HepG2 (cell line): ENCODE measurements around the gene IRF2BPL. TPM values are rescaled to one million over a fixed set of nuclear protein-coding genes. Genes with fewer than 3 reads are reported as not detected.

ENCODE experiments used
- CBFB ChIP-seq: sonication (generic); formaldehyde crosslinking; IDR thresholded peaks from 2 replicates; pipeline ENCODE4 v1.4.0; 2020; ENCODE audit warnings: missing genetic modification reagents
- HNRNPL ChIP-seq: fragments of 200-400 bp; formaldehyde crosslinking; IDR thresholded peaks from 2 replicates; pipeline ENCODE4 v1.6.1; 2017; ENCODE audit warnings: mild to moderate bottlenecking, low read depth, low read length
- IRX3 ChIP-seq: sonication (generic); formaldehyde crosslinking; IDR thresholded peaks from 2 replicates; pipeline ENCODE4 v1.8.1; 2023; ENCODE audit warnings: mild to moderate bottlenecking, low read depth, missing genetic modification reagents, borderline replicate concordance
- KLF11 ChIP-seq: IDR thresholded peaks from 2 replicates; pipeline ENCODE4 v1.6.1; 2016; ENCODE audit warnings: missing compliant biosample characterization
- MAZ ChIP-seq, 2 experiments: sonication (generic) in 1 of 2; formaldehyde crosslinking in 1 of 2; IDR thresholded peaks; 2 replicates each; pipeline versions ENCODE4 v1.5.0 to v1.6.1; 2012 to 2020; ENCODE audit warnings: low read depth in 2 of 2, mild to moderate bottlenecking in 2 of 2, borderline replicate concordance in 1 of 2, improper control_type of control experiment in 1 of 2, low read length in 1 of 2, missing genetic modification reagents in 1 of 2, moderate library complexity in 1 of 2
- RAD21 ChIP-seq: fragments of 450-650 bp; formaldehyde crosslinking; IDR thresholded peaks from 2 replicates; pipeline ENCODE4 v1.5.0; 2020; ENCODE audit warnings: mild to moderate bottlenecking
- SP1 ChIP-seq, 2 experiments: fragments of 450-650 bp in 1 of 2; sonication (generic) in 1 of 2; formaldehyde crosslinking in 1 of 2; IDR thresholded peaks; 2 replicates each; pipeline versions ENCODE4 v1.4.0 to v1.6.1; 2016 to 2020; ENCODE audit warnings: missing genetic modification reagents in 1 of 2
- STAG1 ChIP-seq: sonication (generic); formaldehyde crosslinking; IDR thresholded peaks from 2 replicates; pipeline ENCODE4 v1.4.0; 2020; ENCODE audit warnings: missing genetic modification reagents
- XRCC5 ChIP-seq: fragments of 200-400 bp; formaldehyde crosslinking; optimal IDR thresholded peaks from 2 replicates; pipeline ENCODE3; 2017; ENCODE audit warnings: mild to moderate bottlenecking, low read length
- ZBTB7A ChIP-seq: sonication (generic); formaldehyde crosslinking; IDR thresholded peaks from 2 replicates; pipeline ENCODE4 v1.8.0; 2022; ENCODE audit warnings: mild to moderate bottlenecking, missing genetic modification reagents
- ZBTB7B ChIP-seq: sonication (generic); formaldehyde crosslinking; IDR thresholded peaks from 2 replicates; pipeline ENCODE4 v1.4.0; 2020; ENCODE audit warnings: missing genetic modification reagents
- ZFYVE20 ChIP-seq: sonication (generic); formaldehyde crosslinking; IDR thresholded peaks from 2 replicates; pipeline ENCODE4 v1.8.0; 2023; ENCODE audit warnings: low read depth, mild to moderate bottlenecking, moderate library complexity, missing genetic modification reagents, borderline replicate concordance
- ZNF101 ChIP-seq: sonication (generic); formaldehyde crosslinking; IDR thresholded peaks from 2 replicates; pipeline ENCODE4 v1.4.0; 2020; ENCODE audit warnings: mild to moderate bottlenecking, low read depth, missing genetic modification reagents, borderline replicate concordance
- ZNF3 ChIP-seq: IDR thresholded peaks from 2 replicates; pipeline ENCODE4 v1.7.0; 2017; ENCODE audit warnings: inconsistent platforms
- ZNF512B ChIP-seq: sonication (generic); formaldehyde crosslinking; IDR thresholded peaks from 2 replicates; pipeline ENCODE4 v1.5.1; 2020; ENCODE audit warnings: missing genetic modification reagents, mild to moderate bottlenecking, borderline replicate concordance
- ZNF530 ChIP-seq: sonication (generic); formaldehyde crosslinking; IDR thresholded peaks from 2 replicates; pipeline ENCODE4 v1.5.0; 2020; ENCODE audit warnings: low read depth, mild to moderate bottlenecking, missing genetic modification reagents
- polyA plus RNA-seq, 8 experiments: library from polyadenylated mRNA; depleted of rRNA in 3 of 8; stranded (reverse) in 7 of 8; unstranded in 1 of 8; fragments of >200 nt; fragmentation: Illumina TruSeq in 4 of 8; extraction: Trizol in 4 of 8; gene quantifications; 2 replicates each; pipeline versions ENCODE4 v1.2.1 to v1.2.3, GENCODE V29; 2011 to 2016; ENCODE audit warnings: low read depth in 4 of 8, missing spikeins in 1 of 8, mixed read lengths in 1 of 8; ENCODE audit not compliant: insufficient read depth in 1 of 8
- total RNA-seq, 5 experiments: library from RNA; depleted of rRNA; stranded (reverse); fragments of >200 nt; fragmentation: Illumina TruSeq; extraction: Trizol; gene quantifications; 2 replicates each; pipeline ENCODE4 v1.2.3, GENCODE V29; 2016; ENCODE audit warnings: low read depth in 1 of 5
- TF ChIP-seq, protein P1 (sequence below): sonication (generic); formaldehyde crosslinking; IDR thresholded peaks from 2 replicates; pipeline ENCODE4 v1.8.1; 2023; ENCODE audit warnings: mild to moderate bottlenecking, missing genetic modification reagents, borderline replicate concordance
- TF ChIP-seq, protein P2 (sequence below): sonication (generic); formaldehyde crosslinking; IDR thresholded peaks from 2 replicates; pipeline ENCODE4 v1.4.0; 2020; ENCODE audit warnings: missing genetic modification reagents; ENCODE audit errors: not compliant biosample characterization
- TF ChIP-seq, protein P3 (sequence below): sonication (generic); formaldehyde crosslinking; IDR thresholded peaks from 2 replicates; pipeline ENCODE4 v1.8.0; 2023; ENCODE audit warnings: mild to moderate bottlenecking, missing genetic modification reagents
- TF ChIP-seq, protein P4 (sequence below): sonication (generic); formaldehyde crosslinking; conservative IDR thresholded peaks from 2 replicates; pipeline ENCODE4 v1.4.0; 2020; ENCODE audit warnings: missing genetic modification reagents

IRF2BPL gene
- total and polyA plus RNA-seq, 2 of the 13 experiments (the other 11 are each of a cell fraction or from before 2014, with no cell fraction given) = 6.6 to 8.4 TPM

DNA sequence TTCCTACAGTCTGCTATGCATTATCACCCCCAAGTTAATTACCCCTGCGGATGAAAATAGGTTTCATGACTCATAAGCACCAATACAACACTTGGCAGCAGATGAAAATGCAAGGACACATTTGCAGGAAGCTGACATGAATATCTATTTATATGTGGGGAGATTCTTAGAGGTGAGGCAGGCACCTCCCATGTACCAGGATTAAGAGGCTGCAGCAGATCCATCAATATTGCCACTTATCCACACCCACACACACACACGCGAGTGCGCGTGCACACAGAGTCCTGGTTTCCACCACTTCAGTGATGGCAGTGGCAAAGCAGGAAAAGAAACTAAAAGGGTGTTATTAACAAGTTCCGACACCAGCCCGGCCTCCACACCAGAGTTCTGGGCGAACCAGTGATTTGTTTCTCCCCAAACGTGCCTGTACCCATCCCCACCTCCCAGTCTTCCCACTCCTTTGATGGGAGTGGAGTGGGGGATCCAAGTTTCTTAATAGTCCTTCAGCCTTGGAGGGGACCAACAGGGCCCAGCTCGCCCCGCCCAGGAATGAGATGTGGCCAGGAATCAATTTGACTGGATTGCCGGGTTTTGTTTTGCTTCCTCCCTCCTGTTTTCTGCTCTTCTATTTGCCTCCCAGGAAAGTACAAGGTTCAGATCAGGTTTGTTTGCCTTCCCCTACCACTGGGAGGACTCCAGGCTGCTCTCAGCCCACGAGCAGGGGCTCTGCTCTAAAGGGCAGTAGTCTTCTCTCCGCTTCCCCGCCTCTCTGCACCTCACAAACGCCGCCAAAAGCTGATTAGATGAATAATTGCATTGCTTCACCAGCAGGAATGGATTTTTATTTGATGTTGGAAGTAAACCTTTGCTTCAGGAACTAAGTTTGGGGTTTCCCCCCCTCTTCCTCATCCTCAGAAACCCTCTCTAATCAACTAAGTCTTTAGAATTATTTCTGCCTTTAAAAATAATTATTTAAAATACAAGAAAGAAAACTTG is 5.2 kb downstream of the IRF2BPL start (continued):
- peak; percentile 52; the same call in 1 of the 2 replicates for TF ChIP-seq ZBTB7B
- peak; percentile 74 for TF ChIP-seq XRCC5
- TF ChIP-seq, protein P1, sequence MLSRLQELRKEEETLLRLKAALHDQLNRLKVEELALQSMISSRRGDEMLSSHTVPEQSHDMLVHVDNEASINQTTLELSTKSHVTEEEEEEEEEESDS (CRISPR knock-in tag) = no peak
- 0 out of 2 replicates have a peak, but pooled peaks have one; percentile 62 for TF ChIP-seq KLF11 (CRISPR knock-in tag)
- no peak for TF ChIP-seq ZNF530 (CRISPR knock-in tag)
- TF ChIP-seq ZBTB7A (CRISPR knock-in tag) = no peak
- TF ChIP-seq SP1 (IDR thresholded peaks at IDR 0.05) = no peak
- TF ChIP-seq SP1 (CRISPR knock-in tag; IDR thresholded peaks at IDR 0.05) = no peak
- TF ChIP-seq, protein P2, sequence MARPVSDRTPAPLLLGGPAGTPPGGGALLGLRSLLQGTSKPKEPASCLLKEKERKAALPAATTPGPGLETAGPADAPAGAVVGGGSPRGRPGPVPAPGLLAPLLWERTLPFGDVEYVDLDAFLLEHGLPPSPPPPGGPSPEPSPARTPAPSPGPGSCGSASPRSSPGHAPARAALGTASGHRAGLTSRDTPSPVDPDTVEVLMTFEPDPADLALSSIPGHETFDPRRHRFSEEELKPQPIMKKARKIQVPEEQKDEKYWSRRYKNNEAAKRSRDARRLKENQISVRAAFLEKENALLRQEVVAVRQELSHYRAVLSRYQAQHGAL (CRISPR knock-in tag) = no peak
- TF ChIP-seq IRX3 (CRISPR knock-in tag) = no peak
- TF ChIP-seq RAD21 (CRISPR knock-in tag) = peak; percentile 76
- no peak; the same call in 1 of the 2 replicates for TF ChIP-seq ZNF512B (CRISPR knock-in tag)
- TF ChIP-seq, protein P3, sequence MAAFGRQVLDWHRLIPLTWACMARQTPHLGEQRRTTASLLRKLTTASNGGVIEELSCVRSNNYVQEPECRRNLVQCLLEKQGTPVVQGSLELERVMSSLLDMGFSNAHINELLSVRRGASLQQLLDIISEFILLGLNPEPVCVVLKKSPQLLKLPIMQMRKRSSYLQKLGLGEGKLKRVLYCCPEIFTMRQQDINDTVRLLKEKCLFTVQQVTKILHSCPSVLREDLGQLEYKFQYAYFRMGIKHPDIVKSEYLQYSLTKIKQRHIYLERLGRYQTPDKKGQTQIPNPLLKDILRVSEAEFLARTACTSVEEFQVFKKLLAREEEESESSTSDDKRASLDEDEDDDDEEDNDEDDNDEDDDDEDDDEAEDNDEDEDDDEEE = no peak
- TF ChIP-seq ZNF101 (CRISPR knock-in tag) = no peak
- TF ChIP-seq MAZ (IDR thresholded peaks at IDR 0.05; ENCODE audit: borderline replicate concordance, low read depth, low read length) = peak; percentile 87; the same call in 1 of the 2 replicates
- TF ChIP-seq MAZ (CRISPR knock-in tag; IDR thresholded peaks at IDR 0.05; ENCODE audit: low read depth) = 0 out of 2 replicates have a peak, but pooled peaks have one; percentile 65
- TF ChIP-seq ZNF3 = no peak
- no peak for TF ChIP-seq ZFYVE20
- TF ChIP-seq HNRNPL = no peak
- peak; percentile 61 for TF ChIP-seq STAG1
- no peak for TF ChIP-seq CBFB
- TF ChIP-seq, protein P4, sequence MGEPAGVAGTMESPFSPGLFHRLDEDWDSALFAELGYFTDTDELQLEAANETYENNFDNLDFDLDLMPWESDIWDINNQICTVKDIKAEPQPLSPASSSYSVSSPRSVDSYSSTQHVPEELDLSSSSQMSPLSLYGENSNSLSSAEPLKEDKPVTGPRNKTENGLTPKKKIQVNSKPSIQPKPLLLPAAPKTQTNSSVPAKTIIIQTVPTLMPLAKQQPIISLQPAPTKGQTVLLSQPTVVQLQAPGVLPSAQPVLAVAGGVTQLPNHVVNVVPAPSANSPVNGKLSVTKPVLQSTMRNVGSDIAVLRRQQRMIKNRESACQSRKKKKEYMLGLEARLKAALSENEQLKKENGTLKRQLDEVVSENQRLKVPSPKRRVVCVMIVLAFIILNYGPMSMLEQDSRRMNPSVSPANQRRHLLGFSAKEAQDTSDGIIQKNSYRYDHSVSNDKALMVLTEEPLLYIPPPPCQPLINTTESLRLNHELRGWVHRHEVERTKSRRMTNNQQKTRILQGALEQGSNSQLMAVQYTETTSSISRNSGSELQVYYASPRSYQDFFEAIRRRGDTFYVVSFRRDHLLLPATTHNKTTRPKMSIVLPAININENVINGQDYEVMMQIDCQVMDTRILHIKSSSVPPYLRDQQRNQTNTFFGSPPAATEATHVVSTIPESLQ = no peak
